Neural cell (in vitro differentiated cells): Measurements from ENCODE around the gene YAE1. TPM values are rescaled to one million over a fixed set of nuclear protein-coding genes. Genes with fewer than 3 reads are reported as not detected.

Experiments used
- H2AFZ ChIP-seq: fragments of 200-600, 300-800 bp; sonication (generic), shearing (Covaris generic); 2 replicates; pipeline ENCODE4 v1.6.0; 2014; ENCODE audit warnings: low read depth, mild to moderate bottlenecking, antibody characterized with exemption, low read length, moderate library complexity
- H3F3A ChIP-seq: fragments of 200-600 bp; shearing (Covaris generic); 2 replicates; pipeline ENCODE4 v1.6.1; 2016; ENCODE audit warnings: mild to moderate bottlenecking, moderate library complexity, mixed read lengths, antibody characterized with exemption, low read length; ENCODE audit not compliant: insufficient read depth, poor library complexity, severe bottlenecking
- H3K27ac ChIP-seq: fragments of 200-600, 300-800 bp; sonication (generic), shearing (Covaris generic); 2 replicates; pipeline ENCODE4 v1.5.1; 2014; ENCODE audit warnings: mild to moderate bottlenecking, low read length, moderate library complexity
- H3K27me3 ChIP-seq: fragments of 300-800, 200-600 bp; sonication (generic), shearing (Covaris generic); 2 replicates; pipeline ENCODE4 v1.6.0; 2014; ENCODE audit warnings: mild to moderate bottlenecking, low read depth, low read length, moderate library complexity; ENCODE audit not compliant: insufficient read depth
- H3K36me3 ChIP-seq: fragments of 300-800, 200-600 bp; sonication (generic), shearing (Covaris generic); 2 replicates; pipeline ENCODE4 v1.5.1; 2014; ENCODE audit warnings: mild to moderate bottlenecking, antibody characterized with exemption, low read length, moderate library complexity; ENCODE audit not compliant: insufficient read depth
- H3K4me2 ChIP-seq: fragments of 300-800, 200-600 bp; sonication (generic), shearing (Covaris generic); 2 replicates; pipeline ENCODE4 v1.6.0; 2014; ENCODE audit warnings: mild to moderate bottlenecking, low read length
- H3K4me3 ChIP-seq: fragments of 300-800, 200-600 bp; sonication (generic), shearing (Covaris generic); 2 replicates; pipeline ENCODE4 v1.5.1; 2014; ENCODE audit warnings: mild to moderate bottlenecking, low read length, moderate library complexity
- H3K79me2 ChIP-seq: fragments of 200-600 bp; shearing (Covaris generic); replicated peaks from 2 replicates; pipeline ENCODE4 v1.6.0; 2014; ENCODE audit warnings: mild to moderate bottlenecking, low read length, moderate library complexity; ENCODE audit not compliant: insufficient read depth
- H3K9ac ChIP-seq: fragments of 300-800, 200-600 bp; sonication (generic), shearing (Covaris generic); 2 replicates; pipeline ENCODE4 v1.6.1; 2016; ENCODE audit warnings: mild to moderate bottlenecking, low read length, mixed read lengths
- H3K9me2 ChIP-seq: fragments of 200-600 bp; shearing (Covaris generic); 2 replicates; pipeline ENCODE4 v1.6.1; 2016; ENCODE audit warnings: mild to moderate bottlenecking, low read length, mixed read lengths; ENCODE audit not compliant: insufficient read depth
- H3K9me3 ChIP-seq: fragments of 200-600, 300-800 bp; sonication (generic), shearing (Covaris generic); 2 replicates; pipeline ENCODE4 v1.6.1; 2016; ENCODE audit warnings: mild to moderate bottlenecking, mixed run types, low read length, moderate library complexity, mixed read lengths
- H4K20me1 ChIP-seq: fragments of 200-600 bp; shearing (Covaris generic); 2 replicates; pipeline ENCODE4 v1.6.1; 2016; ENCODE audit warnings: mild to moderate bottlenecking, mixed run types; ENCODE audit not compliant: insufficient read depth
- EP300 ChIP-seq: fragments of 450-650 bp; conservative IDR thresholded peaks from 2 replicates; pipeline ENCODE4 v1.6.1; 2014; ENCODE audit warnings: antibody characterized with exemption, mild to moderate bottlenecking, moderate library complexity; ENCODE audit not compliant: poor library complexity, severe bottlenecking
- EZH2 ChIP-seq: fragments of 200-600, 300-800 bp; shearing (Covaris generic), sonication (generic); IDR thresholded peaks from 2 replicates; pipeline ENCODE4 v1.6.1; 2014; ENCODE audit warnings: antibody characterized with exemption, low read length, borderline replicate concordance, mild to moderate bottlenecking; ENCODE audit not compliant: insufficient read depth, poor library complexity, severe bottlenecking
- MXI1 ChIP-seq: fragments of 450-650 bp; conservative IDR thresholded peaks from 2 replicates; pipeline ENCODE4 v1.6.1; 2014; ENCODE audit warnings: antibody characterized with exemption, mild to moderate bottlenecking; ENCODE audit not compliant: poor library complexity, severe bottlenecking
- POLR2AphosphoS5 ChIP-seq: IDR thresholded peaks from 2 replicates; pipeline ENCODE4 v1.6.1; 2012
- RAD21 ChIP-seq: fragments of 450-650 bp; conservative IDR thresholded peaks from 2 replicates; pipeline ENCODE4 v1.6.1; 2014; ENCODE audit warnings: antibody characterized with exemption, mild to moderate bottlenecking, moderate library complexity
- SMC3 ChIP-seq: fragments of 450-650 bp; conservative IDR thresholded peaks from 2 replicates; pipeline ENCODE4 v1.6.1; 2014; ENCODE audit warnings: antibody characterized with exemption, mild to moderate bottlenecking, moderate library complexity; ENCODE audit not compliant: poor library complexity
- TAF1 ChIP-seq: IDR thresholded peaks from 2 replicates; pipeline ENCODE4 v1.6.1; 2012; ENCODE audit warnings: low read depth
- polyA plus RNA-seq: library from polyadenylated mRNA; depleted of rRNA; stranded (reverse); fragments of >200 nt; gene quantifications from 2 replicates; pipeline ENCODE4 v1.2.3, GENCODE V29; 2014
- TF ChIP-seq, protein P1 (sequence below): fragments of 450-650 bp; IDR thresholded peaks from 2 replicates; pipeline ENCODE4 v1.5.1; 2014; ENCODE audit warnings: antibody characterized with exemption, mild to moderate bottlenecking, moderate library complexity; ENCODE audit not compliant: poor library complexity, severe bottlenecking
- TF ChIP-seq, protein P2 (sequence below): IDR thresholded peaks from 2 replicates; pipeline ENCODE4 v1.6.1; 2012; ENCODE audit warnings: borderline replicate concordance

YAE1 gene
- polyA plus RNA-seq, 1 donor from 2014 or later, result 85.2 TPM

DNA sequence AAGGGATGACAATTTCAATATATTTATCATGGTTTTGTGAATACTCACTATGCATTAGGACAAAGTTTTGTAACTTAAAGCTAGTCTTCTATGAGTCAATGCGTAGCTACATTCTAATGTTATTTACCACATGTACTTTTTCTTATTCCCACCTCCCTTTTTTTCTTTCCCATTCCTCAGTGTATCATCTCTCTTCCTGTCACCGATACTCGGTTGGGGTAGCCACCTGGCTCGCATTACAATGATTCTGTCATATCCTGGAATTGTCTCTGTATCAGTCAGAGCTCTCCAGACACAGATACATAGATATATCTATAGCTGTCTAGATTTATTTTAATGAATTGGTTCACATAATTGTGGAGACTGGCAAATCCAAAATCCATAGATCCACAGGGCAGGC, 47.4 kb downstream of the YAE1 start:
- no peaks in the 10 kb centered on the region for H3K79me2 ChIP-seq
- no peaks in the 10 kb centered on the region for H3K36me3 ChIP-seq
- H3K4me3 ChIP-seq, result no peak overlapping the region
- no peaks in the 10 kb centered on the region for H3K9me3 ChIP-seq
- H3K27me3 ChIP-seq, result peaks cover 15% of the 10 kb centered on the region
- no peaks in the 10 kb centered on the region for H3K9me2 ChIP-seq
- no peaks in the 10 kb centered on the region for H4K20me1 ChIP-seq
- H3K27ac ChIP-seq, result no peak overlapping the region
- no peak overlapping the region for H2AFZ ChIP-seq
- H3K9ac ChIP-seq, result no peak overlapping the region
- no peaks in the 10 kb centered on the region for H3F3A ChIP-seq
- no peak overlapping the region for H3K4me2 ChIP-seq
- TF ChIP-seq TAF1, result no peak
- TF ChIP-seq POLR2AphosphoS5, result no peak
- no peak for TF ChIP-seq EZH2
- no peak for TF ChIP-seq MXI1
- TF ChIP-seq RAD21, result no peak
- TF ChIP-seq EP300, result no peak

DNA sequence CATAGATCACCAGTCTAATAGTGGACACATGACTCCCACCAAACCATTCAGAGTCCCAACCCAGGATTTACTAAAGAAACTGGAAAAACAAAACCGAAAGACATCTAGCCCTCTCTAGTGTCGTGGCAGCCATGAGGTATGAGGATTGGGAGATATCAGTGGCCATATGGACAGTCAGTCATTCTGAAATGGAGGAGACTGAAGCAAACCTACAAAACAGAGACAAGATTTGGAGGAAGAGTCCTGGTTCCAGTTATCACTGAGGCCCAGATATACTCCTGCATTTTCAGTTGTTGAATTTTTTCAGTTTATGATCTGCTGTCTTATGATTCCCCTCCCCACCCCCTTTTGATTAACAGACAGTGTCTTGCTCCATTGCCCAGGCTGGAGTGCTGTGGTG, 48.1 kb downstream of the YAE1 start:
- Histone ChIP-seq H4K20me1 (no peaks in the 10 kb centered on the region), H3K79me2 (no peaks in the 10 kb centered on the region), H2AFZ (no peak overlapping the region), H3K4me2 (no peak overlapping the region), H3K27ac (no peak overlapping the region), H3K9me2 (no peaks in the 10 kb centered on the region), H3K4me3 (no peak overlapping the region), H3K9ac (no peak overlapping the region), H3K9me3 (no peaks in the 10 kb centered on the region), H3K27me3 (peaks cover 14% of the 10 kb centered on the region), H3F3A (no peaks in the 10 kb centered on the region), H3K36me3 (no peaks in the 10 kb centered on the region)
- TF ChIP-seq, protein P1, sequence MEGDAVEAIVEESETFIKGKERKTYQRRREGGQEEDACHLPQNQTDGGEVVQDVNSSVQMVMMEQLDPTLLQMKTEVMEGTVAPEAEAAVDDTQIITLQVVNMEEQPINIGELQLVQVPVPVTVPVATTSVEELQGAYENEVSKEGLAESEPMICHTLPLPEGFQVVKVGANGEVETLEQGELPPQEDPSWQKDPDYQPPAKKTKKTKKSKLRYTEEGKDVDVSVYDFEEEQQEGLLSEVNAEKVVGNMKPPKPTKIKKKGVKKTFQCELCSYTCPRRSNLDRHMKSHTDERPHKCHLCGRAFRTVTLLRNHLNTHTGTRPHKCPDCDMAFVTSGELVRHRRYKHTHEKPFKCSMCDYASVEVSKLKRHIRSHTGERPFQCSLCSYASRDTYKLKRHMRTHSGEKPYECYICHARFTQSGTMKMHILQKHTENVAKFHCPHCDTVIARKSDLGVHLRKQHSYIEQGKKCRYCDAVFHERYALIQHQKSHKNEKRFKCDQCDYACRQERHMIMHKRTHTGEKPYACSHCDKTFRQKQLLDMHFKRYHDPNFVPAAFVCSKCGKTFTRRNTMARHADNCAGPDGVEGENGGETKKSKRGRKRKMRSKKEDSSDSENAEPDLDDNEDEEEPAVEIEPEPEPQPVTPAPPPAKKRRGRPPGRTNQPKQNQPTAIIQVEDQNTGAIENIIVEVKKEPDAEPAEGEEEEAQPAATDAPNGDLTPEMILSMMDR, result no peak
- TF ChIP-seq MXI1 (no peak), POLR2AphosphoS5 (no peak), EP300 (no peak), TAF1 (no peak), RAD21 (no peak), SMC3 (no peak), EZH2 (no peak)
- TF ChIP-seq, protein P2, sequence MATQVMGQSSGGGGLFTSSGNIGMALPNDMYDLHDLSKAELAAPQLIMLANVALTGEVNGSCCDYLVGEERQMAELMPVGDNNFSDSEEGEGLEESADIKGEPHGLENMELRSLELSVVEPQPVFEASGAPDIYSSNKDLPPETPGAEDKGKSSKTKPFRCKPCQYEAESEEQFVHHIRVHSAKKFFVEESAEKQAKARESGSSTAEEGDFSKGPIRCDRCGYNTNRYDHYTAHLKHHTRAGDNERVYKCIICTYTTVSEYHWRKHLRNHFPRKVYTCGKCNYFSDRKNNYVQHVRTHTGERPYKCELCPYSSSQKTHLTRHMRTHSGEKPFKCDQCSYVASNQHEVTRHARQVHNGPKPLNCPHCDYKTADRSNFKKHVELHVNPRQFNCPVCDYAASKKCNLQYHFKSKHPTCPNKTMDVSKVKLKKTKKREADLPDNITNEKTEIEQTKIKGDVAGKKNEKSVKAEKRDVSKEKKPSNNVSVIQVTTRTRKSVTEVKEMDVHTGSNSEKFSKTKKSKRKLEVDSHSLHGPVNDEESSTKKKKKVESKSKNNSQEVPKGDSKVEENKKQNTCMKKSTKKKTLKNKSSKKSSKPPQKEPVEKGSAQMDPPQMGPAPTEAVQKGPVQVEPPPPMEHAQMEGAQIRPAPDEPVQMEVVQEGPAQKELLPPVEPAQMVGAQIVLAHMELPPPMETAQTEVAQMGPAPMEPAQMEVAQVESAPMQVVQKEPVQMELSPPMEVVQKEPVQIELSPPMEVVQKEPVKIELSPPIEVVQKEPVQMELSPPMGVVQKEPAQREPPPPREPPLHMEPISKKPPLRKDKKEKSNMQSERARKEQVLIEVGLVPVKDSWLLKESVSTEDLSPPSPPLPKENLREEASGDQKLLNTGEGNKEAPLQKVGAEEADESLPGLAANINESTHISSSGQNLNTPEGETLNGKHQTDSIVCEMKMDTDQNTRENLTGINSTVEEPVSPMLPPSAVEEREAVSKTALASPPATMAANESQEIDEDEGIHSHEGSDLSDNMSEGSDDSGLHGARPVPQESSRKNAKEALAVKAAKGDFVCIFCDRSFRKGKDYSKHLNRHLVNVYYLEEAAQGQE, result no peak
